ENCODE results near the gene MFSD6L.

GRCh38 chr17:8835631-8836364 lies 36.6 kb upstream of the MFSD6L start:
- TF ChIP-seq CTCF (conservative IDR thresholded peaks at IDR 0.05; ENCODE audit: low read length) (no peak), EZH2phosphoT487 (IDR thresholded peaks at IDR 0.05; ENCODE audit: borderline replicate concordance) (no peak)

Measured in Loucy (cell line).